AG04449 (cell line): ENCODE data around the gene CDH13.

Experiments
- CTCF ChIA-PET: fragments of 350-600 bp; formaldehyde crosslinking; extraction: SDS; loops from one replicate; lab custom pipeline; 2021; ENCODE audit warnings: antibody characterized with exemption; lab: Yijun Ruan, JAX
- POLR2A ChIA-PET: fragments of 400-600, 350-600 bp; formaldehyde crosslinking; extraction: SDS; loops from one replicate; lab custom pipeline; 2020; ENCODE audit warnings: antibody characterized with exemption, inconsistent platforms; lab: Yijun Ruan, JAX
- DNase-seq: peaks from one replicate; pipeline ENCODE4 v3.0.0-alpha.2; 2010; ENCODE audit warnings: low read depth, low spot score
- H3K4me3 ChIP-seq: 2 replicates; pipeline ENCODE4 v1.5.1; 2011; ENCODE audit warnings: low read depth, mild to moderate bottlenecking, control low read depth, low read length
- CTCF ChIP-seq: IDR thresholded peaks from one replicate; pipeline ENCODE4 v1.5.1; 2011; ENCODE audit warnings: mild to moderate bottlenecking, moderate library complexity, low read length, control low read depth, inconsistent platforms; ENCODE audit not compliant: insufficient read depth; ENCODE audit errors: missing control alignments

CDH13 gene

GRCh38 chr16:83554540-83554939, 927.8 kb downstream of the CDH13 start:
- POLR2A ChIA-PET, result no interaction called here
- no peak for TF ChIP-seq CTCF

GRCh38 chr16:83561876-83562275, 935.1 kb downstream of the CDH13 start:
- H3K4me3 ChIP-seq, result no peak overlapping the region
- DNase-seq, result no peak
- ChIA-PET CTCF (interaction anchor here (0.6 kb wide), 1 partner anchor 194 kb away, joined by 3 read pairs; no protein-coding TSS in a partner anchor), POLR2A (no interaction called here)
- no peak for TF ChIP-seq CTCF

More at GRCh38 chr16:83554540-83554939, 927.8 kb downstream of the CDH13 start:
- no peak for DNase-seq
- CTCF ChIA-PET, result no interaction called here
- H3K4me3 ChIP-seq, result no peak overlapping the region

GRCh38 chr16:83568345-83568744, 941.6 kb downstream of the CDH13 start:
- ChIA-PET CTCF (interaction anchor here (1.0 kb wide), 1 partner anchor 27 kb away, joined by 3 read pairs; no protein-coding TSS in a partner anchor), POLR2A (no interaction called here)
- no peak overlapping the region for H3K4me3 ChIP-seq
- no peak for TF ChIP-seq CTCF
- no peak for DNase-seq

GRCh38 chr16:83574388-83574787, 947.6 kb downstream of the CDH13 start:
- TF ChIP-seq CTCF, result no peak
- ChIA-PET POLR2A (no interaction called here), CTCF (interaction anchor here (0.8 kb wide), 1 partner anchor 10 kb away, joined by 3 read pairs; no protein-coding TSS in a partner anchor)
- peak; percentile 90 for DNase-seq
- no peak overlapping the region for H3K4me3 ChIP-seq

GRCh38 chr16:83577078-83577745, 950.4 kb downstream of the CDH13 start:
- ChIA-PET POLR2A (no interaction called here), CTCF (no interaction called here)
- TF ChIP-seq CTCF, result no peak
- no peak for DNase-seq
- no peak overlapping the region for H3K4me3 ChIP-seq

GRCh38 chr16:83578171-83578570, 951.4 kb downstream of the CDH13 start:
- TF ChIP-seq CTCF, result no peak
- POLR2A ChIA-PET, result no interaction called here
- no peak overlapping the region for H3K4me3 ChIP-seq
- no peak for DNase-seq
- CTCF ChIA-PET, result no interaction called here
